Central memory CD4-positive, alpha-beta T cell (primary cell): ENCODE measurements around the gene MARK3.
"Not testable (repeated sequence)": the region's sequence is repeated elsewhere in the genome, so short reads cannot be mapped to it uniquely, and the experiment has no call there.

Experiments
- DNase-seq: peaks from one replicate; pipeline ENCODE4 v3.0.0; 2022

MARK3 gene

DNA sequence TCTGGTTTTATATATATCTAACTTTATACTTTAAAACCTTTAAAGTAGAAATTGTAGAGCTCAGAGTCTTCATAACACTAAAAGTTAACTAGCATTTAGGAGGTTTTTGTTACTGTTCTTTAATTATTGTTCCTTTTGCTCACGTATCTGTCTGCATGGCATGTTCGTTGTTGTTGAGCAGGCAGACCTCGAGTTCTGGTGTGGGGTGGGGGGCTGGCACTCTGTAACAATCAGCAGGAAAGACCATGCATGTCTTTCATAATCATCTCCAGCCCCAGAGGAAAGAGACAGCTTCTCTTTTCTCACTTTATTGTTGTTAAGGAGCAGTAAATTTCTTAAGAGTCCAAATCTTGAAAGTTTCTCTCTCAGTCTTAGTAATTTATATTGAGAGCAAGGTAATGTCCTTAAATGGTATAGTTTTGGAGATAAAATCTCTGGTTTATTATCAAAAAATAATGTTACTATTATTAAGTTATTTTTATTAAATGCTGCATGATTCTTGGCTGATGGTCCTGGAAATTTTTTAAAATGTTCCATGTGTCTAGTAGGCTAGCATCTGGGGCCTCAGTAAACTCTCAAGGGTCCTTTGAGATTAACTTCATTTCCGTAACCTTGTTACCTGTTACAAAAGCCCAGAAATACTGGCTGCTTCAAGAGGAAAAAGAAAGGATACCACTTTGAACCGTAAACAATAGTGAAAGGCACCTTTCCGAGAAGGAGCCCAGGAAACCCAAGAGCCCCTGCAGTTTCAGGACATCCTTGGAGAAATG, 107.1 kb downstream of the MARK3 start:
- DNase-seq = no peak

DNA sequence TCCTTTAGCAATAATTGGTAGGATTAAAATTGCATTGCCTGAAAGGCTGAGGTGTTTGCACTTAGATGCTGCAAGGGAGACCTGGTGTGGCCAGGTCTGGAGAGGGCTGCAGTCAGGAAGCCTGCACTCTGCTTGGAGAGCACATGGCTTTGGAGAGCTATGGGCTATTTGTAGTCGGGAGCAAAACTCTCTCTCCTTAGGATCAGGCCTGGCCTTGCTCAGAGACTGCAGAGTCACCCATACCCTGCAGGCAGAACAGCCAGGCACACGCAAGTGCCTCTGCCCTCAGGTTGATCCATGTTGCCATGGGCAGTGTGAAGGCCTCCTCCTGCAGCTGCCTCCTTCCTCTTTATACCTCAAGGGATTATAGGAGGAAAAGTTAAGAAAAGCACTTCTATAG, 110.6 kb downstream of the MARK3 start:
- no peak for DNase-seq

DNA sequence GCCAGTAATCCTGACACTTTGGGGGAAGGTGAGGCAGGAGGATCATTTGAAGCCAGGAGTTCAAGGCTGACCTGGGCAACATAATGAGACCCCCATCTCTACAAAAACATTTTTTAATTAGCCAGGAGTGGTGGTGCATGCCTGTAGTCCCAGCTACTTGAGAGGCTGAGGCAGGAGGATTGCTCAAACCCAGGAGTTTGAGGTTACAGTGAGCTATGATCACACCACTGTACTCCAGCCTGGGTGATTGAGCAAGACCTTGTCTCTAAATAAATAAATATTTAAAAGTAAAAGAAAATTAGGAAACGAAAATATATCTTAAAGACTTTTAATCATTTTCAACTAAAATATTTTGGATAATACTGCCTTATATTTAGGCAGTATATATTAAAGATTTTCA, 111.6 kb downstream of the MARK3 start:
- no peak for DNase-seq

DNA sequence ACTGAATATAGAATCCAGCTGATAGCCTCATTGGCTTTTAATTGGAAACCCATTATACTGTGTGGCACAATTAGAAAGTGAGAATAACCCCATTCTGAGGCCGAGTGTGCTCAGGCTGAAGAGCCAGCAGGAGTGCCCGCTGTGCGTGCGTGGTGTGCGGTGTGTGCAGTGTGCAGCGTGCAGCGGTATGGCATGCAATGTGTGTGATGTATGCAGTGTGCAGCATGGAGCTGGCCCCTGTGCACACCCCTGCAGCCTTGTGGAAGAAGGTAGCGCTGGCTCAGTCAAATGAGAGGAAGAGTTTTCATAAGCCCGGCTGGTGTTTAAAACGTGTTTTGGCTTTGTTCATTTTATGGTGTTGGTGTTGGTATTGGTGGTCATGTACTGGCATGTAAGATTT, 114.5 kb downstream of the MARK3 start:
- DNase-seq = no peak

DNA sequence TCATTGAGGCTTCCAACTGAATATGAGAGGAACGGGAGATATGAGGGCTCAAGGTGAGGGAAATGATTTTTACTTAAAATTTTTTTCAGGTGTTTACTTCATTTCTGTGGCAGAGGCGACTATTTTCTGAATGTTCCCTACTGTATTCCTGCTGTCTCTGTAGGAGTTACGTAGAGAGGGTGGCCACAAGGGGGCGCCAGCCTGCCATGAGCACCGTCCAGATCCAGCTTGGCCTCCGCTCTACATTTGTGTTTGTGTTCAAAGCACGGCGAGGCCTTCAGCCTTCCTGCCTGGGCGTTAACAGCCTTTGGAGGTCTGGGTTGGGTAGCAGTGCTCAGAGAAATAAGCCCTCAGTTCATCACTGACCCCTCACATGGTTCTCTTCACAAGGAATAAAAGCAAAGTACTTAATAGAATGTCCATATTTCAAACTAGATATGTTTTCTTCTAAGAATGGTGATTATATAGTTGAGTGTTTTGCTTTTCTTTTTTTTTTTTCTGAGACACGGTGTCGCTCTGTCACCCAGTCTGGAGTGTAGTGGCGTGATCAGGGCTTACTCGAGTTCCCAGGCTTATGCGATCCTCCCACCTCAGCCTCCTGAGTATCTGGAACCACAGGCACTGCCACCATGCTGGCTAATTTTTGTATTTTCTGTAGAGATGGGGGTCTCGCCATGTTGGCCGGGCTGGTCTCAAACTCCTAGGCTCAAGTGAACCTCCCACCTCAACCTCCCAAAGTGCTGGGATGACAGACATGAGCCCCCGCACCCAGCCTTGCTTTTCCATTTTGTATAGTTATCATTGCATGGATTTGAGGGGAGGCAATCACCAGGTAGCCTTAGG, 115.2 kb downstream of the MARK3 start:
- peak; percentile 62 for DNase-seq

DNA sequence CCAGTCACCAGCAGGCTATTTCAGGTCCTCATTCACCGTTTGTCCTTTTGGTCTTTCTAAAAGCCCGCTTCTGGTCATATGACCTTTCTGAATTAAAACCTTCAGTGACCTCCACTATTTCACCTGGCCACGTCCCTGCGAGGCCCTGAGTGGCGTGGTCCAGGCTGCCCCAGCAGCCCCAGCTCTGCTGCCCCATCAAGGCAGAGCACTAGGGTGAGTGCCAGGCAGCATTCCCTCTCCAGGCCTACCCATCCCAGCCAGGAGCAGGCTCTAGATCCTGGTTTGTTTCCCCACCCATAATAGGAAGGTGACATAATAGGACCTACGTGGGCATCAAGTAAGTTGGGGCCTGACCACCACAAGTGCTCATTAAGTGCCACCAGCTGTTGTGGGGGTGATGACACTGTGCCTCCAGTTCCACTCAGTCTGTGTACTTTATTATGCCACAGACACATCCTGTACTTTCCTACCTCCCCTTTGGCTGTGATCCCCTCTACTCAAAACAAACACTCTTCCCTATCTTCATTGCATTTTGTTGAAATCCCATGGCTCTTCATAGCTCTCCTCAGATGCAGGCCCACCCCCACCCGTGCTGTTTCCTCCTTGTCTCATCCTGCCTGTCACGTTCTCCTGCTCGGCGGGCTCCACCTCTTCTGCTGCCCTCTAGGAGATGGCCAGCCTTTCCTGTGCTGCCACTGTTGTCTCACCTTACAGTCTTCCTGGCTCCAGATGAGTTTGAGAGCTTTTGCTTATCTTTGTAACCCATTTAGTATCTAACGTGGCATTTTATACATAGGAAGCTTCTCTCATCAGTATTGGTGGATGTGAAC, 116.0 kb downstream of the MARK3 start:
- DNase-seq = no peak

DNA sequence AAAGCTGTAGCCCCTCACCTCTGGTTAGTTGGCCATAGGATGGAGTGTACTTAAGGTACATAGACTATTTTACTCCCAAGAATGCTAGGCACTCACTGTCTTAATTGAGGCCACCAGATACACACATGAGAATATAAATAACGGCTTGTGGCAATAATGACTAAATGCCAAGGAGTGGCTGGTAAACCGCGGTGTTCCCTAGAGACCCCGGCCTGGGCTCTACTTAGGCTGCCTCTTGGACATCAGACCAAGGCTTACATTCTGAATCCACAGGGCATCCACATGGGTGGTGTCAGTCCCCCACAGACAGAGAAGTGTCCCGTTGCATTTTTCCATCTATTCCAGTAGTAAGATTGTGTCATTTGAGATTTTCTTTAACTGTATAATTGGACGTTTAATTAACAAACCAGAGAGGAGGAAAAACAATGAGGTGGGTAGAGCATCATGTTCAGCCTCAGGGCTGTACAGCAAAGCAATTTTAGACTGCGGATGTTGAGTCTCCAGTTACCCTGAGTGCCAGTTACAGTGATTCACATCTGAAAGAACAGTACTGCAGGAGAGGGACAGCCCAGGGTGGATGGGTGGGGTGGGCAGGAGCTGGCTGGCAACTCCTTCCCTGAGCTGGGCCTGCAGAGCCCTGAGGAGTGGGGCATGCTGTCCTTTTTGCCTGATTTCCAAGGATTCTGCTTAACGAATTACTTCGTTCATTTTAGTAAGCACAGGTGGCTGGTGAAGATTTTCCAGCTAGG, 116.9 kb downstream of the MARK3 start:
- DNase-seq = no peak

DNA sequence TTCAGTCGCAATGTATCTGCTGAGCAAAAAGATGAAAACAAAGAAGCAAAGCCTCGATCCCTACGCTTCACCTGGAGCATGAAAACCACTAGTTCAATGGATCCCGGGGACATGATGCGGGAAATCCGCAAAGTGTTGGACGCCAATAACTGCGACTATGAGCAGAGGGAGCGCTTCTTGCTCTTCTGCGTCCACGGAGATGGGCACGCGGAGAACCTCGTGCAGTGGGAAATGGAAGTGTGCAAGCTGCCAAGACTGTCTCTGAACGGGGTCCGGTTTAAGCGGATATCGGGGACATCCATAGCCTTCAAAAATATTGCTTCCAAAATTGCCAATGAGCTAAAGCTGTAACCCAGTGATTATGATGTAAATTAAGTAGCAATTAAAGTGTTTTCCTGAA, 117.7 kb downstream of the MARK3 start:
- DNase-seq = no peak

DNA sequence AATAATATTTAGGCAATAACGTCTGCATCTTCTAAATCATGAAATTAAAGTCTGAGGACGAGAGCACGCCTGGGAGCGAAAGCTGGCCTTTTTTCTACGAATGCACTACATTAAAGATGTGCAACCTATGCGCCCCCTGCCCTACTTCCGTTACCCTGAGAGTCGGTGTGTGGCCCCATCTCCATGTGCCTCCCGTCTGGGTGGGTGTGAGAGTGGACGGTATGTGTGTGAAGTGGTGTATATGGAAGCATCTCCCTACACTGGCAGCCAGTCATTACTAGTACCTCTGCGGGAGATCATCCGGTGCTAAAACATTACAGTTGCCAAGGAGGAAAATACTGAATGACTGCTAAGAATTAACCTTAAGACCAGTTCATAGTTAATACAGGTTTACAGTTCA, 118.1 kb downstream of the MARK3 start:
- DNase-seq = no peak

DNA sequence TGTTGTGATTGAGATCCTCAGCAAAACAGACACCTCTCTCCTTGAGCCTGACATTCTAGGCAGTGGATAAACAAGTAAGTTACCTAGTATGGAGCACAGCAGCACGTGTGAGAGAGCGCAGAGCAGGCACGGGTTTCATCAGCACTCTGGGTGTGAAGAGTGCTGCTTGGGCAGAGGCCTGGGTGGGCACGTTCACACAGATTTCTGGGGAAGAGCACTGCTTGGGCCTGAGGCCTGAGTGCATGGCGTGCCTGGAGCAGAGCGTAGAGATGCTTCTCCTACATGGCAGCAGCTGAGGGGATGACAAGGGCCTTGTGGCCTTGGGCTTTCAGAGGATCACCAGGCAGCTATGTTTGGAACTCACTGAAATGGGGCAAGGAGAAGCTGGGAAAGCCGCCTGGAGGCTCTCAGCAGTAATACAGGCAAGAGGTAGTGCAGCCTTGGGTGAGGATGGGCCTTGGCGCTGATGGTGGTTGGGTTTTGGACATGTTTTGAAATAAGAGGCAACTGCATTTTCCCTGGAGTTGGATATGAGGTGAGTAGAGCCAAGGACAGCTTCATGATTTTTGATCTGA, 119.9 kb downstream of the MARK3 start:
- DNase-seq = no peak

DNA sequence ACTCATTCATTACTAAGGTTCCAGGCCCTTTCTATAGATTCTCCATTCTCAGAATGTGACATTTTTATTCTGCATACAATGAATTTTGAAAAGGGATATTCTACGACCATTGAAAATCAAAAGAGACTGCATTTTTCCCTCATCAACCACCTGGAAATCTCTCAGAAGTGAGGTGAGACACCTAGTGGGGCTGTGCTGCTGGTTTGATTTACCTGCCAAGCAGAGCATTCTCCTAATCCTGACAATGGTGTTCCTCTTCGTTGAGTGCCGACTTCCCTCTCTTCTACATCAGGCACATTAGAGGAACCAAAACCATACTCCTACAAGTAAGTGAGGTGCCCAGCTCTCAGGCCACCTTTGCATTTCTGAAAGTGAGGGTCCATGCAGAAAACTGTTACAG, 122.5 kb downstream of the MARK3 start:
- DNase-seq = no peak

DNA sequence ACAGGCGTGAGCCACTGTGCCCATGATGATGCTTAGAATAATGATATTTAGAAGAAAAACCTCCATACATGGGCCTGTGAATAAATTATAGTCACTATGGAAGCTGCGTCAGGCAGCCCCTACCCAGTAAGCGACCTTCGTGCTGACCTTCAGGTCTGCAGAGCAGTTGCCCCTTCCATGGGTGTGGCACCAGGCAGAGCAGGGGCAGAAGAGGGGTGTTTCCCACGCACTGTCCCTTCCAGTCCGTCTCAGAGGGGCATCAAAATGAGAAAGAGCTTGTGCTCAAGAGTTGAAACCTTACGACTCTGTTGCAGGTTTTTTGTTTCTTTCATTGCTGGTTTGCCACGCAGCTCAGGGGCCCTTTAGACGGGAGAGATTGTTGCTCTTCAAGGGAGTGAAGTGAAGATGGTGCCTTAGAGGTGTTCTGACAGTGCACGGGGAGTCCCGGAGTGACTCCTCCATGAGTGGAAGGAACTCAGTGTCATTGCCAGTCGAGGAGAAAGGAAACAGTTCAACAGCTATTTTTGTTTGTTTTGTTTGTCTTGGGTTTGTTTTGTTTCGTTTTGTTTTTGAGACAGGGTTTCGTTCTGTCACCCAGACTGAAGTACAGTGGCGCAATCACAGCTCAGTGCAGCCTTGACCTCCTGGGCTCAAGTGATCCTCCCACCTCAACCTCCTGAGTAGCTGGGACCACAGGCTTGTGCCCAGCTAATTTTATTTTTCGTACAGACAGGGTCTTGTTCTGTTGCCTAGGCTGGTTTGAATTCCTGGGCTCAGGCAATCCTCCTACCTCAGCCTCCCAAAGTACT, 123.5 kb downstream of the MARK3 start:
- no peak for DNase-seq

DNA sequence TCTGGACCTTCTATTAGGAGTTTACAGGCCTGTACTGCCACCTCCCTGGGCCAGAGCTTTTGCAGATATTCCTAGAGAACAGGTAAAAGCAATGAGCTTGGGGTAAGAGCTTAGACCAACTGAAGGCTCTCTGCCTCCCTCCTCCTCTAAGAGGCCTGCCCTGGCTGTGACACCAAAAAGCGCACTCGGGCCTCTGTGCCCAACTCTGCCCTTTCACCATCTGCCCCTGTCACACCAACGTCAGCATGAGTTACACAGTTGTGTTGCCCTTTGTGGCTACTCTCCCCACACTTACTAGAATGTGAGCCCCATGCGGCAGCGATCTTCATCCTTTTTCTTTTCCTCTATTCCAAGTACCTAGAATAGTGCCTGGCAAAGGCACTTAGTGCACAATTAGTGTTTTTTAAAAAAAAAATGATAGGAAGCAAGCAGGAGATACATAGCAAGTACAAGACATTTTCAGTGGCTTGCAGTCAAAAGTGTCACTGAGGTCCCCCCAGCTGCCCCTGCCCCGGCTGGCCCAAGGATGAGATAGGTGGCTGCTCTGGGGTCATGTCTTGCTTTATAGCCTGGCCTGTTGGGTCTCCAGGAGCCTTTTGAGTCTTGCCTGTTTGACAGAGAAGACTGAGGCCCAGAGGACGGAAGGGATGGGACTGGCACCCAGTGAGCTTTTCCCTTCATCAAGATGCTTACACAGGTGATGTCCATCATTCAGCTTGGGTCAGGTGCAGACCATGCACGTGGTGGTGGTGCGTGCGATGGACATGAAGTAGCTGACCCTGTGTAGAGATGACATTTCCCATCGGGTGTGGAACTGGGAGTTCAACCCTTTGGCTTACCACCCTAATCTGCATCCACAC, 124.9 kb downstream of the MARK3 start:
- DNase-seq = no peak

DNA sequence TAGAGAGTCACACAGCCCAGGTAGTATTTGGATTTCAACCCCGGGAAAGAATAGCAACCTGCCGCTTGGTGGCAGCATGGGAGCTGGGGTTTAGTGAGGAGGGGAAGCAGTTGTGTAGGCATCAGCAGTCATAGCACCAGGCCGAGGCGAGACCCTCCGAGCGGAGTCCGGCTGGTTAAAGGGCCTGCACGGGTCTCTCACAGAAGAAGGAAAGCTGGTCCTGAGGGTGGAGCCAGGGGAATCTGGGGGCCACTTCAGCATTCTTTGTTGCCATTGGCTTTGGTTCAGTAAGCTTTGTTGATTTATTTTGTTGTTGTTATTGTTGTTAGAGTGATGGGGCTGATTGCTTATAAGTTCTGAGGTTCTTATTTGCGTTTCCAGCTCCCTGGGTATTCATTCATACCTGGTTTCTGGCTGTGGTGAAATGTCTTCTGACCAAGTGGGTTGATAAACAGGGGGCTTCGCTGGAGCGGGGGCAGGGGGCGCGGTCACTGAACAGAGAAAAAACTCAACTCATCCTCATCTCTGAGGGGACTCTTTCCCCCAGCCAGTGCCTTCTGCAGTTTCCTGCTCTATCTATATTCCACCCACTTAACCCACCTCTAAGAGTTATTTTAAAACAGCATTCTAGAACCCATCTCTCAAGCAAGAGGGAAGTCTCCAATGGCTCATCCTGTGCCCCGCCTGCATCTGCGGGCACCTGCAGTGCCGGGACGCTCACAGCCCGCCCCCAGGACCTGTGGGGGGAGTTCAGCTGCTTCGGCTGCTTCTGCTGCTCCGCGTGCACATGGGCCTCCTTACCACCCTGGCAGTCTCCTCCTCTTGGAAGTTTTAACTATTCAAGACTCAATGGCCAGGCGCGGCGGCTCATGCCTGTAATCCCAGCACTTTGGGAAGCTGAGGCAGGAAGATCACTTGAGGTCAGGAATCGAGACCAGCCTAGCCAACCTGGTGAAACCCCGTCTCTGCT, 125.8 kb downstream of the MARK3 start:
- DNase-seq = no peak

DNA sequence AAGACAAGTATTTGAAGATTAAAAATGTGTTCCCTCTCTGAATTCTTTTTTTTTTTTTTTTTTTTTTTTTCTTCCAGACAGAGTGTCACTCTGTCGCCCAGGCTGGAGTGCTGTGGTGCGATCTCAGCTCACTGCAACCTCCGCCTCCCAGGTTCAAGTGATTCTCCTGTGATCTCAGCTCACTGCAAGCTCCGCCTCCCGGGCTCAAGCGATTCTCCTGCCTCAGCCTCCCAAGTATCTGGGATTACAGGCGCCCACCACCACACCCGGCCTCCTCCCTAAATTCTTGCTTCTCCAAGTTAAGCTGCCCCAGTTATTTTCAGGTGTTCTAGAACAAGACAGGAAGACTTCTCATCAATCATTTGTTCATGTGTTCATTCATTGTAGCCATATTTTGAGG, 127.0 kb downstream of the MARK3 start:
- DNase-seq = not testable (repeated sequence)

DNA sequence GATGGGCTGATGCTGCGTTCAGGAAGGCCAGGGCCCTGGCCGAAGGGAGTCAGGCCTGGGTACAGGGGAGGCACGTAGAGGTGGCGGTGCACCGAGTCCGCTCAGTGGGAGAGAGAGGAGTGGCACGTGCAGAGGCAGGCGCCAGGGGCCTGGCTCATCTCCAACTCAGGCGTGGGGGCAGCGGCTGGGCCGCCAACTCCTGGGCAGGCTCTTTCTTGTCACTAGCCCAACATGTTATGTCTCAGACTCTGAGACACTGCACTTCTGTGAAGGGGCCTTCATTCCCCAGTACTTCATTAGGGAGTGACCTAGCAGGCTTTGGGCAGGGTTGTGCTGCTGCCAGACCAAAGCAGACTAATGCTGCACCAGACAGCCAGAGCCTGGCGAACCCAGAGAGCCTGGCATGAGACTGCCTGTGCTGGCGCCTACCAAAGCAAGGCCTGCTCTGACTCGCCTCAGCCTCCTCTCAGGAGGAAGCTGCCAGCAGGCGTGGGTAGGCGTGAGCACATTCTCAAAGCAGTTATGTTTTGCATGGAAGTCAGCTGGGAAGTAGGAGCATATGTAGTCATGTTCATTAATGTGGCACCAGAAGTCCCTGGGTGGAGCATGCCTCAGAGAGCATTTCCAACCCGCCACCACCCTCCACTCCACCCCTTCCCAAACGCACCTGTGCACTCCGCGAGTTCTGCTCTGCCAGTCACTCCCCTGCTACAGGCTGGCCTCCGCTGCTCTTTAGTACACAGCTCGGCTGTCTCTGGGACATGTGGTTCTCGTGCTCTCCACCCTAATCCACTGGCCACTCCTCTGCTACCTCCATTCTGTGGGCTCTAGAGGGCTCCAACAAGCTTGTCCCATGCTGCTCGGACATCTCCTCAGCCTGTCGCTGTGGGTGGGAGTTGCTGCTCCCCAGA, 127.7 kb downstream of the MARK3 start:
- DNase-seq = no peak

DNA sequence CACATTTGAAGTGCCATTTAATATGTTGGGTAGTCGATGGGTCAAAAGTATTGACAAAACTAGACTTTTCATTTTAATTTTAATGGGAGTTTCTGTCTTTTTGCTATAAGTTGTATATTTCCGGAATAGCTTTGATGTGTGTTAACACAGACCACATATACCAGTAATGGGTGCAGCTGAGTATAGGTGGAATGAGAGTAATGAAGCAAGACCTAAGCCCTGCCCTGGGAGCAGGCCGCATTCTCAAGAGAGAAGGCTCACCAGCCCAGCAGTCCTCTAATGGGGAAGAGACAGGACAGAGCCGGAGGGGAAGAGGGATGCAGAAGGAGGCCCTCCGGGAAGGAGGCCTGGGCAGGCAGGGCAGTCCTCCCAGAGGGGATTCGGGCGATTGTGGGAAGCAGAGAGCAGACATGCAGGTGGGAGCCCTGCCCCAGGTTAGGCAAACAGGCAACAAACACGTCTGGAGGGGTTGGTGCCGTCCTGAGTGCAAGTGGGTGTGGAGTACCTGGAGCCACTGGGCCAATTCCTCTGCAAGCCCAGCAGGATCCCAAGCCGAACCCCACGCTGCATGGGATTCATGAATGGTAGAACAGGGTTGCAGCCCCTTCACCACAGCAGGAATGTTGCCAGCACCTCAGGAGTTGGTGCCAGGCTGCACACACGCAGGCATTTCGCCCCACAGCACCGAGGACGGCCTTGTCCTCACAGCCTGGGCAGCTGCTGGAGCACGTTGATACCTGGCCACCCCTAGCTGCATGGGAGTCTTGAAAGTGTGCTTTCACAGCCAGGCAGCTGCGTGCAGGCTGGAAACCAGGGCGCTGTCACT, 129.6 kb downstream of the MARK3 start:
- no peak for DNase-seq
